ENCODE results near the gene MAVS.

GRCh38 chr20:3858689-3859088 is 12.1 kb downstream of the MAVS start:
- TF ChIP-seq CTCF (IDR thresholded peaks at IDR 0.05) = no peak
- no peak for TF ChIP-seq POLR2A (IDR thresholded peaks at IDR 0.05)
- no peak for TF ChIP-seq POLR2AphosphoS5 (IDR thresholded peaks at IDR 0.05)
- no peak for TF ChIP-seq EP300 (IDR thresholded peaks at IDR 0.05)
